Astrocyte (in vitro differentiated cells and primary cell): ENCODE data around the gene PALLD. TPM values are rescaled to one million over a fixed set of nuclear protein-coding genes. Genes with fewer than 3 reads are reported as not detected.
A peak's percentile ranks its signal among the peaks of the same experiment; 100 is the strongest.

Experiments used
- DNase-seq: peaks from one replicate; pipeline ENCODE4 v3.0.0-alpha.2; 2010; ENCODE audit warnings: low read depth
- FAIRE-seq: peaks from 2 replicates; lab custom pipeline; 2011; peaks lifted over from hg19 to GRCh38; lab: Jason Lieb, UNC
- H2AFZ ChIP-seq: 2 replicates; pipeline ENCODE4 v1.6.0; 2012; ENCODE audit warnings: low read depth, low read length, inconsistent platforms
- H3K27ac ChIP-seq: 2 replicates; pipeline ENCODE4 v1.5.1; 2011; ENCODE audit warnings: low read depth, low read length, inconsistent platforms
- H3K27me3 ChIP-seq: 2 replicates; pipeline ENCODE4 v1.6.0; 2011; ENCODE audit warnings: low read length, inconsistent platforms; ENCODE audit not compliant: insufficient read depth
- H3K36me3 ChIP-seq: 2 replicates; pipeline ENCODE4 v1.5.1; 2011; ENCODE audit warnings: low read length, inconsistent platforms; ENCODE audit not compliant: insufficient read depth
- H3K4me1 ChIP-seq: 2 replicates; pipeline ENCODE4 v1.5.1; 2011; ENCODE audit warnings: low read length, inconsistent platforms; ENCODE audit not compliant: insufficient read depth
- H3K4me2 ChIP-seq: 2 replicates; pipeline ENCODE4 v1.6.0; 2012; ENCODE audit warnings: low read length, inconsistent platforms
- H3K4me3 ChIP-seq: 2 replicates; pipeline ENCODE4 v1.5.1; 2011; ENCODE audit warnings: low read depth, mild to moderate bottlenecking, low read length, inconsistent platforms; ENCODE audit not compliant: insufficient read depth
- H3K79me2 ChIP-seq: 2 replicates; pipeline ENCODE4 v1.6.0; 2012; ENCODE audit warnings: mild to moderate bottlenecking, low read length, inconsistent platforms; ENCODE audit not compliant: insufficient read depth
- H3K9ac ChIP-seq: 2 replicates; pipeline ENCODE4 v1.6.0; 2012; ENCODE audit warnings: mild to moderate bottlenecking, low read length, inconsistent platforms
- H3K9me3 ChIP-seq: 2 replicates; pipeline ENCODE4 v1.5.1; 2012; ENCODE audit warnings: low read depth, mild to moderate bottlenecking, low read length, inconsistent platforms; ENCODE audit not compliant: insufficient read depth
- H4K20me1 ChIP-seq: 2 replicates; pipeline ENCODE4 v1.6.0; 2012; ENCODE audit warnings: low read length, inconsistent platforms; ENCODE audit not compliant: insufficient read depth
- H3K27ac Mint-ChIP-seq: one replicate; pipeline ENCODE4 v1.8.0; 2021; ENCODE audit warnings: mild to moderate bottlenecking, mixed read lengths; ENCODE audit not compliant: unreplicated experiment
- H3K27me3 Mint-ChIP-seq: one replicate; pipeline ENCODE4 v1.8.0; 2021; ENCODE audit warnings: low read depth, mixed read lengths; ENCODE audit not compliant: unreplicated experiment
- H3K36me3 Mint-ChIP-seq: one replicate; pipeline ENCODE4 v1.8.0; 2021; ENCODE audit warnings: low read depth, mixed read lengths; ENCODE audit not compliant: unreplicated experiment
- H3K4me1 Mint-ChIP-seq: one replicate; pipeline ENCODE4 v1.8.0; 2021; ENCODE audit warnings: low read depth, mixed read lengths; ENCODE audit not compliant: unreplicated experiment
- H3K4me3 Mint-ChIP-seq: one replicate; pipeline ENCODE4 v1.8.0; 2021; ENCODE audit warnings: mild to moderate bottlenecking, moderate library complexity, mixed read lengths; ENCODE audit not compliant: unreplicated experiment
- H3K9me3 Mint-ChIP-seq: one replicate; pipeline ENCODE4 v1.8.0; 2021; ENCODE audit warnings: mild to moderate bottlenecking, mixed read lengths; ENCODE audit not compliant: unreplicated experiment
- EZH2 ChIP-seq: IDR thresholded peaks from 2 replicates; pipeline ENCODE4 v1.6.1; 2012; ENCODE audit warnings: mild to moderate bottlenecking, low read length, inconsistent platforms; ENCODE audit not compliant: insufficient read depth
- total RNA-seq: library from RNA; stranded (reverse); gene quantifications from 2 replicates; pipeline ENCODE4 v1.2.1, GENCODE V29; 2021
- TF ChIP-seq, protein P1 (sequence below): IDR thresholded peaks from 2 replicates; pipeline ENCODE4 v1.5.1; 2011; ENCODE audit warnings: low read depth, mild to moderate bottlenecking, inconsistent platforms, low read length, moderate library complexity; ENCODE audit not compliant: insufficient read depth

PALLD gene
- total RNA-seq, 1 donor from 2014 or later = 498 TPM

DNA sequence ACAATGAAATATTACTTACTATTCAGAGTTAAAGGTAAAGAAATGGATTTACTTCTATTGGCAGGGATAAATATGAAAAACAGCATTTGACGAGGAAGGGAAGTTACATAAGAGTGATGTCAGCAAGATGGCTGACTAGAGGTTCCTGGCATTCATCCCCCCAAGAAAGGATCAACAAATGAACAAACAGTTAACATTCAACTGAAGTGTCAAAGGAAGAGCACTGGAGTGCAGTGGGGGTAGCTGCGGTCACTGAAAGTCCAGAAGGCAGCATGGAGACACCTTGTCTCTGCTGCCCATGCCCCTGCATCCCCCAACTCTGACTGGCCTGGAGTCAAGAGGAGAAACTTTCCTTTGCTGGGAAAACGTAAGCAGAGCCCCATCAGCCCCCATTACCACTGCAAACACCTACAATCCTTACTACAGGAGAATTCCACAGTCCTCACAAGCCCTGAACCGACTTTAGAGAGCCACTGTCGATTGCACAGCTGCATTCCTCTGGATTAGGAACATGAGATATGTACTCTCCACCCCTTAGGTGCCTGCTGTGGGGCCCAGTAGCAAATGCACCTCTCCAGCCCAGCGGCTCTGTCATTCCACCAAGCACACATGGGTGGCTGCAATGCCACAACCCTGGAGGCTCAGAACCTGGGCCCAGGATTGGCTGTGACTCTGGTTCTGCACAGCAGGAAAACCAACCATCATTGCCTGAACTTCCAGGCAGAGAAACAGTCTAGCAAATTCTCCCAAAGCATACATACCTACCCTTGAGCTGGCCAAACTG, 433.8 kb downstream of the PALLD start:
- Mint-ChIP-seq H3K4me1 (no peaks in the 10 kb centered on the region), H3K27me3 (no peaks in the 10 kb centered on the region), H3K4me3 (no peak overlapping the region), H3K36me3 (peaks cover 21% of the 10 kb centered on the region), H3K27ac (peak overlapping the region; percentile 63), H3K9me3 (peaks cover 8% of the 10 kb centered on the region)
- DNase-seq = no peak
- no peak for FAIRE-seq
- Histone ChIP-seq H3K4me2 (no peak overlapping the region), H3K9ac (no peak overlapping the region), H3K79me2 (no peaks in the 10 kb centered on the region), H2AFZ (no peak overlapping the region), H3K4me3 (no peak overlapping the region), H3K9me3 (peaks cover 15% of the 10 kb centered on the region), H3K36me3 (peaks cover 52% of the 10 kb centered on the region), H3K27me3 (no peaks in the 10 kb centered on the region), H4K20me1 (peaks cover 17% of the 10 kb centered on the region), H3K27ac (no peak overlapping the region), H3K4me1 (no peaks in the 10 kb centered on the region)
- no peak for TF ChIP-seq EZH2
- TF ChIP-seq, protein P1, sequence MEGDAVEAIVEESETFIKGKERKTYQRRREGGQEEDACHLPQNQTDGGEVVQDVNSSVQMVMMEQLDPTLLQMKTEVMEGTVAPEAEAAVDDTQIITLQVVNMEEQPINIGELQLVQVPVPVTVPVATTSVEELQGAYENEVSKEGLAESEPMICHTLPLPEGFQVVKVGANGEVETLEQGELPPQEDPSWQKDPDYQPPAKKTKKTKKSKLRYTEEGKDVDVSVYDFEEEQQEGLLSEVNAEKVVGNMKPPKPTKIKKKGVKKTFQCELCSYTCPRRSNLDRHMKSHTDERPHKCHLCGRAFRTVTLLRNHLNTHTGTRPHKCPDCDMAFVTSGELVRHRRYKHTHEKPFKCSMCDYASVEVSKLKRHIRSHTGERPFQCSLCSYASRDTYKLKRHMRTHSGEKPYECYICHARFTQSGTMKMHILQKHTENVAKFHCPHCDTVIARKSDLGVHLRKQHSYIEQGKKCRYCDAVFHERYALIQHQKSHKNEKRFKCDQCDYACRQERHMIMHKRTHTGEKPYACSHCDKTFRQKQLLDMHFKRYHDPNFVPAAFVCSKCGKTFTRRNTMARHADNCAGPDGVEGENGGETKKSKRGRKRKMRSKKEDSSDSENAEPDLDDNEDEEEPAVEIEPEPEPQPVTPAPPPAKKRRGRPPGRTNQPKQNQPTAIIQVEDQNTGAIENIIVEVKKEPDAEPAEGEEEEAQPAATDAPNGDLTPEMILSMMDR = no peak

DNA sequence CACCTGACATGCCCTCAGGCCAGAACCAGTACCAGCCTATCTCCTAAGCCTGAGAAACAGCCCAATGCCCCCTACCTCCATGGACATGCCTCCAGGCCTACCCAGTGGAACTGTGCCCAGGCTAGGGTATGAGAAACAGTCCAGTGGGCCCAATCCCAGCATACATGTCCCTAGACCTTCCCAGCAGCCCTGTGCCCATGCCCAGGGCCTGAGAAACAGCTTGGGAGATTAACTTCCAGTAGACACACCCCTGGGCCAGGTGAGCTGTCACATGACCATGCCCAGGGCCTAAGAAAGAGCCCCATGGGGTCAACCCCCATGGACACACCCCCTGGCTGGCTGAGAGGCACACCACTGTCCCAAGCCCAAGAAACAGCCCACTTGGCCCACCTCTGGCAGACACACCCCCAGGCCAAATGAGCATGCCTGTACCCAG, 434.4 kb downstream of the PALLD start:
- TF ChIP-seq, protein P1 = no peak
- no peak for TF ChIP-seq EZH2
- no peak overlapping the region for H3K4me3 Mint-ChIP-seq
- peaks cover 15% of the 10 kb centered on the region for H3K9me3 ChIP-seq
- no peak overlapping the region for H3K4me2 ChIP-seq
- peaks cover 46% of the 10 kb centered on the region for H3K36me3 ChIP-seq
- DNase-seq (no peak), FAIRE-seq (no peak)
- H3K4me3 ChIP-seq = no peak overlapping the region
- H3K9ac ChIP-seq = no peak overlapping the region
- H3K27me3 ChIP-seq = no peaks in the 10 kb centered on the region
- H3K27ac ChIP-seq = no peak overlapping the region
- H3K36me3 Mint-ChIP-seq = peaks cover 24% of the 10 kb centered on the region
- peaks cover 17% of the 10 kb centered on the region for H4K20me1 ChIP-seq
- no peaks in the 10 kb centered on the region for H3K4me1 ChIP-seq
- H3K4me1 Mint-ChIP-seq = no peaks in the 10 kb centered on the region
- H3K27ac Mint-ChIP-seq = no peak overlapping the region
- H3K79me2 ChIP-seq = no peaks in the 10 kb centered on the region
- no peak overlapping the region for H2AFZ ChIP-seq
- H3K27me3 Mint-ChIP-seq = no peaks in the 10 kb centered on the region
- peaks cover 13% of the 10 kb centered on the region for H3K9me3 Mint-ChIP-seq

DNA sequence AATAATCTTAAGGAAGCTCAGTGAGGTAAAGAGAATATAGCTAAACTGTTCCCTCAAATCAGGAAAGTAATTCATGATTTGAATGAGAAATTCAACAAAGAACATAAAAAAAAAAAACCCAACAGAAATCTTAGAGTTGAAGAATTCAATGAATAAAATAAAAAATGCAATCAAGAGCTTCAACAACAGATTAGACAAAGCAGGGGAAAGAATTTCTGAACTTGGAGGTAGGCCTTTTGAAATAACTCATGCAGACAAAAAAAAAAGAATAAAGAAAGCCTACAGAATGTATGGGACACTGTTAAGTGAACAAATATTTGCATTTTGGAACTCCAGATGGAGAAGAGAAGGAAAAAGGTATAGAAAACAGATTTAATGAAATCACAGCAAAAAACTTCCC, 435.3 kb downstream of the PALLD start:
- Histone ChIP-seq H3K27ac (no peak overlapping the region), H3K9ac (no peak overlapping the region), H3K79me2 (no peaks in the 10 kb centered on the region), H3K27me3 (no peaks in the 10 kb centered on the region), H3K4me1 (no peaks in the 10 kb centered on the region), H3K4me3 (no peak overlapping the region), H3K9me3 (peaks cover 15% of the 10 kb centered on the region), H3K4me2 (no peak overlapping the region), H2AFZ (no peak overlapping the region), H4K20me1 (peaks cover 16% of the 10 kb centered on the region), H3K36me3 (peaks cover 38% of the 10 kb centered on the region)
- Mint-ChIP-seq H3K36me3 (peaks cover 24% of the 10 kb centered on the region), H3K4me1 (no peaks in the 10 kb centered on the region), H3K4me3 (no peak overlapping the region), H3K27me3 (no peaks in the 10 kb centered on the region), H3K9me3 (peaks cover 13% of the 10 kb centered on the region), H3K27ac (no peak overlapping the region)
- DNase-seq = no peak
- FAIRE-seq = no peak
- TF ChIP-seq, protein P1 = no peak
- no peak for TF ChIP-seq EZH2
